GM21360 (cell line): Measurements from ENCODE around the gene RABGEF1.
"Not testable (repeated sequence)": the region's sequence is repeated elsewhere in the genome, so short reads cannot be mapped to it uniquely, and the experiment has no call there.

Source experiments
- ATAC-seq: cut with Tn5 transposase; IDR thresholded peaks from one replicate; pipeline ENCODE4 v1.9.1; 2021; ENCODE audit warnings: mild to moderate bottlenecking, moderate library complexity; ENCODE audit not compliant: unreplicated experiment

Gene RABGEF1

DNA sequence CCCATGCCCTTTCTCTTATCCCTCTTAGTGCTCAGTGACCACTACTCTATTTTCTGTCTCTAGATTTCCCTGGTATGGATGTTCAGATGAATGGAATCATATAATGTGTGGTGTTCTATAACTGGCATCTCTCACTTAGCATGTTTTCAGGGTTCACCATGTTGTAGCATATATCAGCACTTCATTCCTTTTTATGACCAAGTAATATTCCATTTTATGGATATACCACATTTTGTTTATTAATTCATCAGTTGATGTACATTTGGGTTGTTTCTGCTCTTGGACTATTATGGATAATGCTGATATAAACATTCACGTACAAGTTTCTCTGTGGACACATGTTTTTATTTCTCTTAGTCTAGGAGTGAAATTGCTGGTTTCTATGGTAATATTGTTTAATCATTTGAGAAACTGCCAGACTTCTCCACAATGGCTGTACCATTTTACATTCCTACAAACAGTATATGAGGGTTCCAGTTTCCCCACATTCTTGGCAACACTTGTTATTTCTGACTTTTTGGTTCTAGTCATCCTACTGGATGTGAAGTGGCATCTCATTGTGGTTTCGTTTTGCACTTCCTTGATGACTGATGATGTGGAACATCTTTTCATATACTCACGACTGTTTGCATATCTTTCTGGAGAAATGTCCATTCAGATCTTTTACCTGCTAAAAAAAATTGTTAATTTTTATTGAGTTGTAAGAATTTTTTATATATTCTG, 23.3 kb downstream of the RABGEF1 start:
- ATAC-seq, result not testable (repeated sequence)

- not testable (repeated sequence) for ATAC-seq
These were observed 24.4 kb downstream of the RABGEF1 start for GRCh38 chr7:66764905-66765304.

DNA sequence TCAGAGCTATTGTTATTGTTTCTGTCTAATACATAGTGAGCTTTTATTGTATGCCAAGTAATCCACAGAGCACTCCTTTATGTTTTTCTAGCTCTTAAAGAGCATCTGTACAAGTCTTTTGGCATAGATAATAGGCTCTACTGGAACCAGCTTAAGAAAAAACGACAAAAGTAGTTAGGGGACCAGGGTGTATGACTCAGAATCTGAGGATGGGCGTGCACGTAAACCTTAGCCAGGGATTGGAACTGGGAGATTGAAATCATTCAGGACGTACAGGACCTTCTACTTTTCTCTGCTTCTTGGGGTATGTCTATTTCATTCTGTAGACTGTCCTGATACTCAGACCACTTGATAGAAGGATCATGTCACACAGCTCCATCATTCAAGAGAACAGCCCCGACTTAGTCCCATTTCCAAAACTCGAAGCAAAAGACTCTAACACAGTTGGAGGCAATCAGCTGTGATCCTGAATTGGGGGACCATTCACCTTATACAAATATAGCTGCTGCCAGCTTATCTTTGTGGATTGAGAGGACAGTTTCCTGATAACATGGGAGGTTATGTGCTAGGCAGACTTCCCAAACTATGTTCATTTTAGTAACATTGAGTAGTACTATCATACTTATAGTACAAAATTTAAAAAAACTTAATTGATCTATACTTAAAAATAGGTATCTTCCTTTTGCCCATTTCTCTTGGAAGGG, 24.9 kb downstream of the RABGEF1 start:
- ATAC-seq, result not testable (repeated sequence)

- ATAC-seq, result no peak
These were observed 25.5 kb downstream of the RABGEF1 start for GRCh38 chr7:66766041-66766440.

DNA sequence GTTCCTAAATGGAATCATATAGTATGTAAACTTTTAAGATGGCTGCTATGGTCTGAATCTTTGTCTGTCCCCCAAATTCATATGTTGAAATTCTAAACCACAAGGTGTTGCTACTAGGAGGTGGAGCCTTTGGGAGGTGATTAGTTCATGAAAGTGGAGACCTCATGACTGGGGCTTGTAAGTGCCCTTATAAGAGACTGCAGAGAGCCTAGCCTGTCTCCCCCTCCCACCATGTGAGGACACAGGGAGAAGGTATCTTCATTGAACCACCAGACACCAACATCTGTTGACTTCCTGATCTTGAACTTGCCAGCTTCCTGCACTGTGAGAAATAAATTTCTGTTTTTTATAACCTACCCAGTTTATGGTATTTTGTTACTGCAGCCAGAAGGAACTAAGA, 27.0 kb downstream of the RABGEF1 start:
- not testable (repeated sequence) for ATAC-seq

DNA sequence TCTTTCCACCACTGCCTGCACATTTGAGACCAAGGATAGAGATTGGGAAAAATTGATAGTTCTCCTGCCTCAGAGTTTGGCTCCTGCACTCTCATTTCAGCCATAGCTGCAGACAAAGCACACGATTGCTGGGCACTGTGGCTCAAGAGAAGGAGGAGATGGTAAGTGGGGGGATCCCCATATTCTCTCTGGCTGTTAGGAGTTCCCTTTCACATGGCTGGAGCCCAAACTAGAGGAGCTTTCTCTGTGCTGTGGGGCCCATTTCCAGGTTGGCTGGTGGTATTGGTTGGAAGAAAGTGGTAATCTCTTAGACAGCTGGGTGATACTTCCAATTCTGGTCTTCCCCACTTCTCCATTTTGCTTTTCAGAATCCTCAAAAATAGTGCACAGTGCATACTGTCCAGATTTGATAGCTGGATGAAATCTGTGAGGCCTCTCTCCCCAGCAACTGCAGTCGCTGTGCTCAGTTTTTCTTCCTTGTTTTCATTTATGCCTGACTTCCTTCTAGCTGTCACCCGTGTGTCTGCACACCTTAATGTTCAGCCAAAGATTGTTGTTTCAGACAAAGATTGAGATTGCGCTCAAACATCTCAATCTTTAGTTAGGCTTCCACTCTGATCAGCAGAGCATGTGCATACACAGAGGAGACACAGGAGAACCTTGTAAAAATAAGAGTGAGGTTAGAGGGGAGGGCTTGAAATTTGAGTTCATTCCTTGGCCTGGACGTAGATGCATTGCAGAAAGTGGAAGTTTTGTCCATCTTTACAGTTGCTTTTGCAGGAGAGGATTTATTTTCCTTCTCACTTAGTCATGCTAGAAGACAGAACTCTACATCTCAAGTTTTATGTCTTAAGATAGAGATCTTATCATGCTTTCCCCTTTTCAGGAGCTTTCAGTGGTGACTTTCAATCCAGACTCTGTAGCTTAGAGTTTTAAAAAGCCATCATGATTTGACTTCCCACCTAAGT, 28.6 kb downstream of the RABGEF1 start:
- ATAC-seq, result peak; percentile 46

DNA sequence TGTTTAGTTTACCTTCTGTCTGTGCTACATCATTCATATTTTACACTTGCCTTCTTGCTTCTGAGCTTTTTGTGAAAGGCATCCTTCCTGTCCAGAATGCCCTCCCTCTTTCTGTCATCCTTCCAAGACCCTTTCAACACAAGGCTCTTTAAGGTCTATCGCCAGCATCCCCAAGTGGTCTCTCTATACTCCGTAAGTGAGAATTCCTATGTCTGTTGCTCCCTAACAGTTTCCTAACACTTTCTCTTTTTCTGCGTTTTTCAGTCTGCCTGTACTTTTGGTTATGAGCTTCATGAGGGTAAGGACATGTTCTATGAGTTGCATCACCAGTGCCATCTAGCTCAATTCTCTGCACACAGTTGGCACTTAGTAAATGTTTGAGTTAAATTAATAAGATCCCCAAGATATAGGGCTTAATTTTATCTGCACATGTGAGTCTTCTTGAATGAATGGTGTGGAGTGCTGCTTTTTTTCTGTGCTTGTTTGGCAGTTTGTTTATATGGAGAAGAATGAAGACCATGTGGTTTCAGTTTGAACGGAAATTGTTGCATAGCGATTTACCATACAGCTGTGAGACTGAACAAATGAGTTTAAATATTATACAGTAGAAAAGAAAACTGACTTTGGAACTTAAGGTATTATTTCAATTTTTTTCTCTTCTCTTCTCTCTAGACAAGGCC, 29.4 kb downstream of the RABGEF1 start:
- ATAC-seq, result no peak

DNA sequence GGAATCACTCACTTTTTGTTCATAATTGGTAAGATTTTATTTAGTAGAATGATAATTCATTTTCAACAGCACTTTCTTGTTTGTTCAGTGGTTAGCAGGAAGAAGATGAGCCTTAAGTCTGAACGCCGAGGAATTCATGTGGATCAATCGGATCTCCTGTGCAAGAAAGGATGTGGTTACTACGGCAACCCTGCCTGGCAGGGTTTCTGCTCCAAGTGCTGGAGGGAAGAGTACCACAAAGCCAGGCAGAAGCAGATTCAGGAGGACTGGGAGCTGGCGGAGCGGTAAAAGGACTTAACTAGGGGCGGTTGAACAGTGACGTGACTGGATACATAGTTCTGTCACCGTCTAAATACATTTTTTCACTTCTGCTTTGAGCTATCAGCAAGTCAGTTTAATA, 31.3 kb downstream of the RABGEF1 start:
- ATAC-seq, result no peak

DNA sequence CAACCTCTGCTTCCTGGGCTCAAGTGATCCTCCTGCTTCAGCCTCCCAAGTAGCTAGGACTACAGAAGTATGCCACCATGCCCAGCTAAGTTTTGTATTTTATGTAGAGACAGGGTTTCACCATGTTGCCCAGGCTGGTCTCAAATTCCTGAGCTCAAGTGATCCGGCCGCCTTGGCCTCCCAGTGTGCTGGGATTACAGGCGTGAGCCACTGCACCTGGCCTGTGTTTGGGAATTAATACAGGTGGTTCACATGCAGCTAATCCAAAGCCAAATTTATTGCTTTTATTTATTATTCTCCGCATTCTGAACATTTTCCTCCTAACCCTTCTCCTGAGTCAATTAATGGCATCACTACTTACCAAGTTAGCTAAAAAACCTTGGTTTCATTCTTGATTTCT, 33.2 kb downstream of the RABGEF1 start:
- not testable (repeated sequence) for ATAC-seq

DNA sequence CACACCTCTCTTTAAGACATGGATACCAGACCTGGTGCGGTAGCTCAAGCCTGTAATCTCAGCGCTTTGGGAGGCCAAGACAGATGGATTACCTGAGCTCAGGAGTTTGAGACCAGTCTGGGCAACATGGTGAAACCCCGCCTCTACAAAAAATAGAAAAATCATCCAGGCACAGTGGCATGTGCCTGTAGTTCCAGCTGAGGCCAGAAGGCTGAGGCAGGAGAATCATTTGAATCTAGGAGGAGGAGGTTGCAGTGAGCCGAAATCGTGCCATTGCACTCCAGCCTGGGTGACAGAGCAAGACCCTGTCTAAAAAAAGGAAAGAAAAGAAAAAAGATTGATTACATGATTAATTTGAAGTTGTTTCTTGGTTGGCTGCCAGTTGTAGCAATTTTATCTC, 35.9 kb downstream of the RABGEF1 start:
- ATAC-seq, result not testable (repeated sequence)

DNA sequence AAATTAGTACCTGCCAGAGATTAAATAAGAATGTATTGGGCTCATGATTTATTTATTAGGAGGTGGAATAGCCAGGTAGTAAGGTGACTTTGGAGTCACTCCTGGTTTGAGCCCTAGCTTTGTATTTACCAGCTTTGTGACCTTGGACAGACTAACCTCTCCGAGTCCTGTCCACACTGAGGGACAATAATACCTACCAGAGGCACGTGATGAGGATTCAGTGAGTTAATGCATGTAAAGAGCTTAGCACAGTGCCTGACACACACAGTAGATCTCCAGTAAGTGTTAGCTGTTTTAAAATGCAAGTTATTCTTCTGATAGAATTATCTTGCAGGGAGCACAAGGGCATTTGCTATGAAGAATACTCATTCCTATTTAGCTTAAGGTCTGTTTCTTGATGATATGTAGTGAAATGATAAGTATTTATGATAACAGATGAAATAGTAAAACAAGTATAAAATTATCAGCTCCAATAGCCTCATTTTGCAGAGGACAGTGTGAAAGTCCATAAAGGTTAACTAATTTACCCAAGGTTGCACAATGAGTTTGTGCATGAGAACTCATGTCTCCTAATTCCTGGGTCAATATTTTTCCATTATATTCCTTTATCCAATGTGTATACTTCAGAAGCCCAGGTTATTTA, 36.4 kb downstream of the RABGEF1 start:
- no peak for ATAC-seq

- ATAC-seq, result no peak
These were observed 37.7 kb downstream of the RABGEF1 start for GRCh38 chr7:66778201-66778600.

GRCh38 chr7:66779669-66780409, 39.3 kb downstream of the RABGEF1 start:
- ATAC-seq, result no peak

- no peak for ATAC-seq
These were observed 41.0 kb downstream of the RABGEF1 start for GRCh38 chr7:66781408-66782090.

DNA sequence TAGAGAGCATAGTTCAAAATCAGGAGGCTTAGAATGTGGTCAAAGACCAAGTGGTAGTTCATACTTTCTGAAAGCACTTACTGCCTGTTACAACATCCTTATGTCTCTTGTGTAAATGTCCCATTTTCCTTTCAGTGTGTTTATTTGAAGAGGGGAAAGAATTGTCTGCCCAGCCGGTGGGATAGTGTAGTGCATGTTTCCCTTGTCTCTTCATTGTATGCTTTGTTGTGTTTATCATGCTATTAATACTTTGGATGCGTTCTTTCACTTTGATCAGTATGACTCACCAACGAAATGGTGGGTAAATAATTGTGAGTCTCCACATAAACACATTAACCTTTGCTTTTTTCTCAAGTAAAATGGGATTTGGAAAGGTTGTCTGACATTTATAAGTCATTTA, 42.3 kb downstream of the RABGEF1 start:
- not testable (repeated sequence) for ATAC-seq

GRCh38 chr7:66783887-66784595, 43.5 kb downstream of the RABGEF1 start:
- not testable (repeated sequence) for ATAC-seq

GRCh38 chr7:66790196-66790595, 49.7 kb downstream of the RABGEF1 start:
- no peak for ATAC-seq

DNA sequence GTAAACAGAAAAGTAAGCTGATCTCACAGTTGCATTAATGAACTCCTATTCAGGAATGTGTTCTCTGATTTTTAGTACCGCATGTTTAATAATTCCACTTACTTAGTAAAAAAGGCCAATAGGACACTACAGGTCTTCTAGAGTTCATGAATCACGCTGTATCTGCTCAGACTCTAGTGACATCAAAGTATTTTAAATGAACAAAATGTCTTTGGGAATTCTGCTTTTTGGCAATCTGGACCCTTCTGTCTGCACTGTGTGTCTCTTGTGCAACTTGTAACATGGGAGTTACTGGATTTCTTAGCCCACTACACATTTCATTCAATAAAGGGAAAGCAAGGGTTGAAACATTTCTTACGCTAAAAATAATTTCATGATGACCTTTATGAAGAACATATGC, 50.2 kb downstream of the RABGEF1 start:
- ATAC-seq, result no peak
